ENCODE measurements around the gene RAB5A. TPM values are rescaled to one million over a fixed set of nuclear protein-coding genes. Genes with fewer than 3 reads are reported as not detected.

RAB5A gene
- total RNA-seq, 4 donors from 2014 or later = 80.3 to 102 (median 86.5) TPM

DNA sequence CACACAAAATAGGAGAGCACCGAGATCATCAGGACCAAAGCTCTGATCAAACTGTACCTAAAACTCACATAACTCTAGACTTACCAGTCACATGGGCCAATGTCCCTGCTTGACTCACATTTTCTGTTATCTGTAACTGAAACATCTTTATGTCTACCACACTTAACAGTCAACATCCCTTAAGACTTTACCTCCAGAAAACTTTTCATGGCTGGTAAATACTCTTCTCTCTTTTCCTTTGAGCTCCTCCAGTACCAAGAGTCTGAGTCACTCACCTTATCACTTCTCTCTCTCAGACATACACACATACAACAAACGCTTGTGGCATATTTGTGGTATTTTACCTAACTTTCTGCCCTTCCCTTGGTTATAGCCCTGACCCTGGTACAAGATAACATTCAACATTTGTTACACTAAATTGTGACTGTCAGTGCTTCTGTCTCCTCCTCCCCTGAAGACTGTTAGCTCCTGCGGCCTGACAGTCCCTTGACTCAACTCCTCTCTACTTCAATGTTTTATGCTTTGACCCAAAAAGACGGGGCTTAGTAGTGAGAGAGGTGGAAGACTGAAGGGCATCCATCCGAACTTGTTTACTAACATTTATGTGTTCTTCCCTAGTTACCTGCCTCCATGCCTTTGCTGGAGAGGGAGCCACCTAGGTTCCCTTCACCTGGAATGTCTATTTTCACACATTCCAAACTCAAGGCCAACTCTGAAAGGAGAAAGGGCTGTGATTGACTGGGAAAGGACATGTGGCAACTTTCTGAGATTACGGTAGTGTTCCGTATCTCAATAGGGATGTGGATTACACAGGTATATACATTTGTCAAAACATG lies 9.2 kb upstream of the RAB5A start:
- TF ChIP-seq, protein P1, sequence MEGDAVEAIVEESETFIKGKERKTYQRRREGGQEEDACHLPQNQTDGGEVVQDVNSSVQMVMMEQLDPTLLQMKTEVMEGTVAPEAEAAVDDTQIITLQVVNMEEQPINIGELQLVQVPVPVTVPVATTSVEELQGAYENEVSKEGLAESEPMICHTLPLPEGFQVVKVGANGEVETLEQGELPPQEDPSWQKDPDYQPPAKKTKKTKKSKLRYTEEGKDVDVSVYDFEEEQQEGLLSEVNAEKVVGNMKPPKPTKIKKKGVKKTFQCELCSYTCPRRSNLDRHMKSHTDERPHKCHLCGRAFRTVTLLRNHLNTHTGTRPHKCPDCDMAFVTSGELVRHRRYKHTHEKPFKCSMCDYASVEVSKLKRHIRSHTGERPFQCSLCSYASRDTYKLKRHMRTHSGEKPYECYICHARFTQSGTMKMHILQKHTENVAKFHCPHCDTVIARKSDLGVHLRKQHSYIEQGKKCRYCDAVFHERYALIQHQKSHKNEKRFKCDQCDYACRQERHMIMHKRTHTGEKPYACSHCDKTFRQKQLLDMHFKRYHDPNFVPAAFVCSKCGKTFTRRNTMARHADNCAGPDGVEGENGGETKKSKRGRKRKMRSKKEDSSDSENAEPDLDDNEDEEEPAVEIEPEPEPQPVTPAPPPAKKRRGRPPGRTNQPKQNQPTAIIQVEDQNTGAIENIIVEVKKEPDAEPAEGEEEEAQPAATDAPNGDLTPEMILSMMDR (IDR thresholded peaks at IDR 0.05) = no peak
- no peak for TF ChIP-seq POLR2A (IDR thresholded peaks at IDR 0.05)
- WGBS, 2 donors = 47 to 65% methylated on average over 7 of the region's 7 CpGs
- H3K9me3 ChIP-seq = no peaks in the 10 kb centered on the region
- H3K27me3 ChIP-seq = peaks cover 0 to 8% (median 0%) of the 10 kb centered on the region in 4 donors
- H3K4me1 ChIP-seq = peaks cover 0 to 8% (median 0%) of the 10 kb centered on the region in 3 donors
- H3K36me3 ChIP-seq = no peaks in the 10 kb centered on the region
- H3K27ac ChIP-seq = no peak overlapping the region
- no peak overlapping the region for H3K4me3 ChIP-seq
- intact Hi-C loops (cut with DNase I) = no loop called here
- DNase-seq = no peak

DNA sequence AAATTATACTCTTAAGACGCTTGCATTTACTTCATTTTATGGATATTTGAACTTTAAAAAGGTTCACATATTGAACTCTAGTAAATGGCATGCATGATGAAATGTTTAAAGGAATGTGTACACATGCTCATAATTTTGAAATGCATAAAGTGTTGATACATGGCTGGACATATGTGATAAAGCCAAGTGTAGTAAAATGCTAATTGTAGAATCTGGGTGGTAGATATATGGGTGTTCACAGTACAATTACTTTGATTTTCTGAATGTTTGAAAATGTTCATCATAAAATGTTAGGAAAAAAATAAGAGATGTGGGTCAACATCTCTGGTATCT lies 8.6 kb upstream of the RAB5A start:
- H3K4me3 ChIP-seq = no peak overlapping the region
- intact Hi-C loops (cut with DNase I) = no loop called here
- no peaks in the 10 kb centered on the region for H3K36me3 ChIP-seq
- peaks cover 0 to 8% (median 0%) of the 10 kb centered on the region in 3 donors for H3K4me1 ChIP-seq
- H3K9me3 ChIP-seq = no peaks in the 10 kb centered on the region
- 76 to 89% methylated on average over 1 of the region's 1 CpG for WGBS, 2 donors
- no peak for DNase-seq
- no peak overlapping the region for H3K27ac ChIP-seq
- peaks cover 0 to 8% (median 0%) of the 10 kb centered on the region in 4 donors for H3K27me3 ChIP-seq
- TF ChIP-seq, protein P1 (IDR thresholded peaks at IDR 0.05) = no peak
- TF ChIP-seq POLR2A (IDR thresholded peaks at IDR 0.05) = no peak

DNA sequence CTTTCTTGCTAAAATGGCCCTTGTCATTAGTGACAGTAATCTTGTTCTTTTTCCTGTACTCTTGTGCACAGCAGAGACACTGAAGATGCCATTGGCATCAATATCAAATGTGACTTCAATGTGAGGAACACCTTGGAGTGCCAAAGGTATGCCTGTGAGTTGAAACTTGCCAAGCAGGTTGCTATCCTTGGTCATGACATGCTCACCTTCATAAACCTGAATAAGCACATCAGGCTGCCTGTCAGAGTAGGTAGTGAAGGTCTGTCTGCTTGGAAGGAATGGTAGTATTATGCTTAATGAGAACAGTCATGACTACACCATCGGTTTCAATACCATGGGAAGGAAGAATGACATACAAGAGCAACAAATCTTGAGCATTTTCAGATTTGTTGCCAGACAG lies 6.3 kb upstream of the RAB5A start:
- H3K4me1 ChIP-seq = peaks cover 0 to 12% (median 0%) of the 10 kb centered on the region in 3 donors
- H3K9me3 ChIP-seq = no peaks in the 10 kb centered on the region
- no peaks in the 10 kb centered on the region for H3K36me3 ChIP-seq
- H3K27ac ChIP-seq = no peak overlapping the region
- no peak for DNase-seq
- WGBS, 2 donors = 33 to 63% methylated on average over 1 of the region's 1 CpG
- H3K27me3 ChIP-seq = no peaks in the 10 kb centered on the region
- TF ChIP-seq, protein P1 (IDR thresholded peaks at IDR 0.05) = no peak
- no peak for TF ChIP-seq POLR2A (IDR thresholded peaks at IDR 0.05)
- no peak overlapping the region for H3K4me3 ChIP-seq
- intact Hi-C loops (cut with DNase I) = no loop called here

DNA sequence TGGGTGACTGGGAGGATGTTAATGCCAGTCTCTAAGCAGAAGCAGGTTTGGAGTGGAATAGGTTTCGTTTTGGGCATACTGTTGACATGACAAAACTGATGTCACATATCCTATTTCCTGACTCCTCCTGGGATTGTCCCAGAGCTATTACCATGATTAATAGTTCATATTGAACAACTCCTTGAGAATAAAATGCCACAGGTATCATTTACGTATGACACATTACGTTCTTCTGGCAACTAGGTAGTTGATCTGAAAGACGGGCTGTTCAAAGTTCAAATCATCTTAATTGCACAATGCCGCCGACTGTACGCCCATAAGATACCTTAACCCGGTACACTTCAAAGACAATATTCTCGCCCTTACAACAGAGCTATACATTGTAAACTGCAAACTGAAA lies 1.4 kb upstream of the RAB5A start:
- no peak overlapping the region for H3K27ac ChIP-seq
- WGBS, 2 donors = 91 to 97% methylated on average over 9 of the region's 9 CpGs
- H3K36me3 ChIP-seq = no peaks in the 10 kb centered on the region
- H3K9me3 ChIP-seq = no peaks in the 10 kb centered on the region
- peaks cover 4 to 44% (median 14%) of the 10 kb centered on the region in 3 donors for H3K4me1 ChIP-seq
- TF ChIP-seq POLR2A (IDR thresholded peaks at IDR 0.05) = no peak
- TF ChIP-seq, protein P1 (IDR thresholded peaks at IDR 0.05) = no peak
- H3K27me3 ChIP-seq = no peaks in the 10 kb centered on the region
- no peak for DNase-seq
- intact Hi-C loops (cut with DNase I) = no loop called here
- H3K4me3 ChIP-seq = peak overlapping the region in 1 of 4 donors; percentile 88

Measured in esophagus squamous epithelium (tissue), 5 donors.